Lower leg skin (tissue), 3 donors: ENCODE results near the gene ZNF641.

Source experiments
- POLR2A ChIP-seq, 2 donors: fragments of 450-650 bp; IDR thresholded peaks; one replicate each; pipeline ENCODE4 v1.6.1; 2016 to 2017; ENCODE audit warnings: antibody characterized with exemption in 2 of 2, mild to moderate bottlenecking in 1 of 2, moderate library complexity in 1 of 2
- TF ChIP-seq, protein P1 (sequence below), 3 donors: fragments of 450-650 bp; IDR thresholded peaks; one replicate each; pipeline ENCODE4 v1.5.1; 2016; ENCODE audit warnings: antibody characterized with exemption in 3 of 3, mild to moderate bottlenecking in 3 of 3, moderate library complexity in 2 of 3

DNA sequence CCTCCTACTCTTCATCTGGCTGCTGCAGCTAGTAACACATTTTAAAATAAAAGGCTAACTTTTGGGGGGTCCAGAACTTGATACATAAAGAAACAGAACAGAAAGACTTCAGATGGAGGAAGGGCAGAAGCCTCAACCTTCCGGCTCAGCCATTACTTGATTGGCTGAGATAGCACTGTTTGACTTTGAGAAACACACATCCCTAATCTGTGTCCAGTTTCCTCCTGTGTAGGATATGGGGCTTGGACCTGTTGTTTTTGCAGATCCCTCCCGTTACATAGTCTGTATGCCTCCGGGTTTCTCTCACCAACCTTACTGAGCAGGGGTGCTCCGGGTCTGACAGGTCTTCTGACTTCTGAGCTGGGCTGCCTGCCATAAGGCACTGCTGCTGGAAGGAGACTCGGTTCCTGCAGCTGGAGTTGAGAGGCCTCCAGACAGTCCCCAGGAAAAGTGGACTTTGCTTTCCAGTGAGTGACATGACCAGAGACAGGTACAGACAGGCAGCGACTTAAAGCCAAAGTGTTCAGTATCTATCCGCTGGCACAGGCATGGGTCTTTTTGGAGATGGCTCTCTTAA is 8.3 kb upstream of the ZNF641 start:
- TF ChIP-seq, protein P1, sequence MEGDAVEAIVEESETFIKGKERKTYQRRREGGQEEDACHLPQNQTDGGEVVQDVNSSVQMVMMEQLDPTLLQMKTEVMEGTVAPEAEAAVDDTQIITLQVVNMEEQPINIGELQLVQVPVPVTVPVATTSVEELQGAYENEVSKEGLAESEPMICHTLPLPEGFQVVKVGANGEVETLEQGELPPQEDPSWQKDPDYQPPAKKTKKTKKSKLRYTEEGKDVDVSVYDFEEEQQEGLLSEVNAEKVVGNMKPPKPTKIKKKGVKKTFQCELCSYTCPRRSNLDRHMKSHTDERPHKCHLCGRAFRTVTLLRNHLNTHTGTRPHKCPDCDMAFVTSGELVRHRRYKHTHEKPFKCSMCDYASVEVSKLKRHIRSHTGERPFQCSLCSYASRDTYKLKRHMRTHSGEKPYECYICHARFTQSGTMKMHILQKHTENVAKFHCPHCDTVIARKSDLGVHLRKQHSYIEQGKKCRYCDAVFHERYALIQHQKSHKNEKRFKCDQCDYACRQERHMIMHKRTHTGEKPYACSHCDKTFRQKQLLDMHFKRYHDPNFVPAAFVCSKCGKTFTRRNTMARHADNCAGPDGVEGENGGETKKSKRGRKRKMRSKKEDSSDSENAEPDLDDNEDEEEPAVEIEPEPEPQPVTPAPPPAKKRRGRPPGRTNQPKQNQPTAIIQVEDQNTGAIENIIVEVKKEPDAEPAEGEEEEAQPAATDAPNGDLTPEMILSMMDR (IDR thresholded peaks at IDR 0.05): no peak
- TF ChIP-seq POLR2A (IDR thresholded peaks at IDR 0.05): no peak
